Activated CD8-positive, alpha-beta memory T cell treated with anti-CD3 and anti-CD28 coated beads, Interleukin-2, amount 50 U/mL, for 24 hours (primary cell): ENCODE results near the gene VPS4B.
A peak's percentile ranks its signal among the peaks of the same experiment; 100 is the strongest.
"Not testable (repeated sequence)": the region's sequence is repeated elsewhere in the genome, so short reads cannot be mapped to it uniquely, and the experiment has no call there.

Experiments
- DNase-seq: peaks from one replicate; pipeline ENCODE4 v3.0.0-alpha.2; 2020; ENCODE audit errors: extremely low read depth

Gene VPS4B

GRCh38 chr18:63368611-63369010 lies 53.7 kb downstream of the VPS4B start:
- no peak for DNase-seq

- DNase-seq = peak; percentile 38
These were observed 55.0 kb downstream of the VPS4B start, which contains the start of gene KDSR for GRCh38 chr18:63367053-63367953. TSS of gene KDSR (minus strand) at chr18:63367206. CDS start at chr18:63367118, 88 bp downstream.

- DNase-seq = peak; percentile 34
These were observed 55.8 kb downstream of the VPS4B start for GRCh38 chr18:63366213-63367052.

GRCh38 chr18:63365876-63366212 lies 56.4 kb downstream of the VPS4B start:
- no peak for DNase-seq

GRCh38 chr18:63363951-63364350 lies 58.3 kb downstream of the VPS4B start:
- no peak for DNase-seq

- DNase-seq = not testable (repeated sequence)
These were observed 58.9 kb downstream of the VPS4B start for GRCh38 chr18:63363420-63363819.

- no peak for DNase-seq
These were observed 65.9 kb downstream of the VPS4B start for GRCh38 chr18:63356272-63356896.

- DNase-seq = no peak
These were observed 72.0 kb downstream of the VPS4B start for GRCh38 chr18:63350230-63350629.

- DNase-seq = no peak
These were observed 73.7 kb downstream of the VPS4B start for GRCh38 chr18:63348508-63349136.

GRCh38 chr18:63346480-63347183 lies 75.6 kb downstream of the VPS4B start:
- no peak for DNase-seq

- DNase-seq = no peak
These were observed 76.2 kb downstream of the VPS4B start for GRCh38 chr18:63346031-63346430.

- no peak for DNase-seq
These were observed 77.4 kb downstream of the VPS4B start for GRCh38 chr18:63344918-63345317.

GRCh38 chr18:63344263-63344662 lies 78.0 kb downstream of the VPS4B start:
- no peak for DNase-seq

- DNase-seq = no peak
These were observed 80.1 kb downstream of the VPS4B start for GRCh38 chr18:63342206-63342605.

GRCh38 chr18:63339920-63340484 lies 82.3 kb downstream of the VPS4B start:
- DNase-seq = no peak
